GM23338 (cell line): ENCODE results near the gene DLK1. TPM values are rescaled to one million over a fixed set of nuclear protein-coding genes. Genes with fewer than 3 reads are reported as not detected.

ENCODE experiments used
- ATAC-seq: fragments of 200-7000 bp; cut with Tn5 transposase; 3 replicates; pipeline ENCODE4 v1.9.1; 2020
- DNase-seq: peaks from one replicate; pipeline ENCODE4 v3.0.0-alpha.2; 2015; ENCODE audit warnings: low spot score
- H2AFZ ChIP-seq: fragments of 200-600 bp; sonication (generic); 2 replicates; pipeline ENCODE4 v1.8.0; 2016; ENCODE audit warnings: antibody characterized with exemption, mild to moderate bottlenecking, moderate library complexity
- H3F3A ChIP-seq: fragments of 200-600 bp; sonication (generic); replicated peaks from 2 replicates; pipeline ENCODE4 v1.8.0; 2017; ENCODE audit warnings: antibody characterized with exemption, mixed run types, low read depth
- H3K27ac ChIP-seq: fragments of 200-600 bp; sonication (generic); 2 replicates; pipeline ENCODE4 v1.6.1; 2016; ENCODE audit warnings: low read depth
- H3K27me3 ChIP-seq: fragments of 200-600 bp; sonication (generic); 2 replicates; pipeline ENCODE4 v1.8.0; 2016; ENCODE audit warnings: mild to moderate bottlenecking, mixed run types, moderate library complexity; ENCODE audit not compliant: insufficient read depth
- H3K36me3 ChIP-seq: fragments of 200-600 bp; sonication (generic); 2 replicates; pipeline ENCODE4 v1.8.0; 2016; ENCODE audit warnings: mild to moderate bottlenecking; ENCODE audit not compliant: insufficient read depth
- H3K4me1 ChIP-seq: fragments of 200-600 bp; sonication (generic); 2 replicates; pipeline ENCODE4 v1.8.0; 2016; ENCODE audit warnings: mild to moderate bottlenecking, moderate library complexity; ENCODE audit not compliant: insufficient read depth
- H3K4me2 ChIP-seq: fragments of 200-600 bp; sonication (generic); 2 replicates; pipeline ENCODE4 v1.7.1; 2017; ENCODE audit warnings: mixed run types
- H3K4me3 ChIP-seq: fragments of 200-600 bp; sonication (generic); 2 replicates; pipeline ENCODE4 v1.6.1; 2016; ENCODE audit warnings: mixed run types
- H3K79me2 ChIP-seq: fragments of 200-600 bp; sonication (generic); replicated peaks from 2 replicates; pipeline ENCODE4 v1.8.0; 2017; ENCODE audit warnings: mild to moderate bottlenecking; ENCODE audit not compliant: insufficient read depth
- H3K9me2 ChIP-seq: fragments of 200-600 bp; sonication (generic); 2 replicates; pipeline ENCODE4 v1.8.0; 2017; ENCODE audit not compliant: insufficient read depth
- H4K20me1 ChIP-seq: fragments of 200-600 bp; sonication (generic); replicated peaks from 2 replicates; pipeline ENCODE4 v1.8.0; 2017; ENCODE audit warnings: mild to moderate bottlenecking; ENCODE audit not compliant: insufficient read depth
- H3K27ac Mint-ChIP-seq: 2 replicates; pipeline ENCODE4 v1.8.0; 2020; ENCODE audit warnings: inconsistent platforms, mild to moderate bottlenecking, moderate library complexity, mixed read lengths
- H3K27me3 Mint-ChIP-seq: 3 replicates; pipeline ENCODE4 v1.8.0; 2022; ENCODE audit warnings: low read depth, mild to moderate bottlenecking, moderate library complexity, mixed read lengths, inconsistent platforms; ENCODE audit not compliant: insufficient read depth, poor library complexity
- H3K36me3 Mint-ChIP-seq: 3 replicates; pipeline ENCODE4 v1.8.0; 2021; ENCODE audit warnings: low read depth, mild to moderate bottlenecking, inconsistent platforms, moderate library complexity, mixed read lengths
- H3K4me1 Mint-ChIP-seq: 3 replicates; pipeline ENCODE4 v1.8.0; 2020; ENCODE audit warnings: mild to moderate bottlenecking, inconsistent platforms, mixed read lengths
- H3K4me3 Mint-ChIP-seq: 3 replicates; pipeline ENCODE4 v1.8.0; 2021; ENCODE audit warnings: moderate library complexity, mild to moderate bottlenecking, inconsistent platforms, mixed read lengths
- H3K9me3 Mint-ChIP-seq: 3 replicates; pipeline ENCODE4 v1.8.0; 2020; ENCODE audit warnings: moderate library complexity, mild to moderate bottlenecking, inconsistent platforms, mixed read lengths
- CREB1 ChIP-seq: fragments of 250-450 bp; sonication (Bioruptor Pico); IDR thresholded peaks from 2 replicates; pipeline ENCODE4 v1.5.0; 2020; ENCODE audit warnings: low read depth, mild to moderate bottlenecking, moderate library complexity
- ETS1 ChIP-seq: IDR thresholded peaks from 2 replicates; pipeline ENCODE4 v1.6.1; 2016; ENCODE audit warnings: antibody characterized with exemption
- EZH2 ChIP-seq: fragments of 200-600 bp; sonication (generic); IDR thresholded peaks from one replicate; pipeline ENCODE4 v1.8.0; 2017; ENCODE audit warnings: antibody characterized with exemption, mild to moderate bottlenecking, low read depth; ENCODE audit not compliant: unreplicated experiment
- EZH2phosphoT487 ChIP-seq: fragments of 200-600 bp; sonication (generic); IDR thresholded peaks from one replicate; pipeline ENCODE4 v1.8.1; 2018; ENCODE audit warnings: antibody characterized with exemption; ENCODE audit not compliant: unreplicated experiment
- JUNB ChIP-seq: IDR thresholded peaks from one replicate; pipeline ENCODE4 v1.6.1; 2016; ENCODE audit warnings: antibody characterized with exemption; ENCODE audit not compliant: unreplicated experiment
- NANOG ChIP-seq: IDR thresholded peaks from 2 replicates; pipeline ENCODE4 v1.6.1; 2016; ENCODE audit warnings: antibody characterized with exemption, borderline replicate concordance
- POLR2AphosphoS5 ChIP-seq: IDR thresholded peaks from 2 replicates; pipeline ENCODE4 v1.6.1; 2016; ENCODE audit warnings: antibody characterized with exemption, low read depth
- REST ChIP-seq: IDR thresholded peaks from one replicate; pipeline ENCODE4 v1.6.1; 2018; ENCODE audit warnings: antibody characterized with exemption; ENCODE audit not compliant: unreplicated experiment
- STAT1 ChIP-seq: IDR thresholded peaks from one replicate; pipeline ENCODE4 v1.6.1; 2016; ENCODE audit warnings: antibody characterized with exemption; ENCODE audit not compliant: unreplicated experiment
- ZNF114 ChIP-seq: fragments of 250-450 bp; sonication (Bioruptor Pico); IDR thresholded peaks from 2 replicates; pipeline ENCODE4 v1.5.0; 2020; ENCODE audit warnings: mild to moderate bottlenecking, moderate library complexity
- ZNF331 ChIP-seq: fragments of 250-450 bp; sonication (Bioruptor Pico); IDR thresholded peaks from 2 replicates; pipeline ENCODE4 v1.5.0; 2020; ENCODE audit warnings: low read depth, mild to moderate bottlenecking, moderate library complexity
- polyA plus RNA-seq: library from polyadenylated mRNA; unstranded; fragments of >200 nt; fragmentation: Nextera tagmentation; extraction: Ambion mirVana; gene quantifications from 2 replicates; pipeline ENCODE4 v1.2.1, GENCODE V29; 2016
- total RNA-seq: library from RNA; depleted of rRNA; stranded (reverse); fragments of >200 nt; shearing (Covaris generic); gene quantifications from 2 replicates; pipeline ENCODE4 v1.2.3, GENCODE V29; 2014
- TF ChIP-seq, protein P1 (sequence below): fragments of 250-450 bp; sonication (Bioruptor Pico); IDR thresholded peaks from 2 replicates; pipeline ENCODE4 v1.5.0; 2020; ENCODE audit warnings: mild to moderate bottlenecking, moderate library complexity
- TF ChIP-seq, protein P2 (sequence below), 2 experiments: fragments of 200-600 bp in 1 of 2; sonication (generic) in 1 of 2; conservative IDR thresholded peaks; 2 replicates each; pipeline versions ENCODE4 v1.5.1 to v1.6.1; 2016 to 2017; ENCODE audit warnings: antibody characterized with exemption in 2 of 2, low read depth in 2 of 2, mild to moderate bottlenecking in 2 of 2, moderate library complexity in 1 of 2

The DLK1 gene
- total and polyA plus RNA-seq, 2 experiments from 2014 or later, result 1.1 to 1.2 TPM

DNA sequence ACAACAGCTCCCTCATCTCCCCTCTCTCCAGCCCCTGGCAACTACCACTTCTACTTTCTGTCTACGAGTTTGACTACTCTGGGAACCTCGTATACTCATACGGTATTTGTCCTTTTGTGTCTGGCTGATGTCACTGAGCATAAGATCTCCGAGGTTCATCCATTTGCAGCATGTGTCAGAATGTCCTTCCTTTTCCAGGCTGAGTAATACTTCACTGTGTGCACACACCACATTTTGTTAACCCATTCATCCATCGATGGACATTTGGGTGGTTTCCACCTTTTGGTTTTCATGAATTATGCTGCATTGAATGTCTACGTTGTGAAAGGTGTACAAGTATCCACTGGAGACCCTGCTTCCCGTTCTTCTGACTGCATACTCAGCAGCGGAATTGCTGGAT is 24.1 kb upstream of the DLK1 start:
- DNase-seq (no peak), ATAC-seq (no peak)
- Histone ChIP-seq H3K79me2 (no peaks in the 10 kb centered on the region), H3K4me3 (no peak overlapping the region), H2AFZ (no peak overlapping the region), H3F3A (no peaks in the 10 kb centered on the region), H3K27me3 (no peaks in the 10 kb centered on the region), H3K27ac (no peak overlapping the region), H3K9me2 (no peaks in the 10 kb centered on the region), H3K4me1 (no peaks in the 10 kb centered on the region), H3K4me2 (no peak overlapping the region), H4K20me1 (no peaks in the 10 kb centered on the region), H3K36me3 (no peaks in the 10 kb centered on the region)
- Mint-ChIP-seq H3K9me3 (no peaks in the 10 kb centered on the region; the same call in 2 of the 3 replicates), H3K36me3 (peaks cover 3% of the 10 kb centered on the region; the same call in 1 of the 3 replicates), H3K4me3 (no peak overlapping the region), H3K27ac (no peak overlapping the region), H3K27me3 (peaks cover 15% of the 10 kb centered on the region), H3K4me1 (no peaks in the 10 kb centered on the region; the same call in 2 of the 3 replicates)
- TF ChIP-seq ETS1, result no peak
- TF ChIP-seq EZH2, result no peak
- no peak for TF ChIP-seq STAT1
- TF ChIP-seq, protein P1, sequence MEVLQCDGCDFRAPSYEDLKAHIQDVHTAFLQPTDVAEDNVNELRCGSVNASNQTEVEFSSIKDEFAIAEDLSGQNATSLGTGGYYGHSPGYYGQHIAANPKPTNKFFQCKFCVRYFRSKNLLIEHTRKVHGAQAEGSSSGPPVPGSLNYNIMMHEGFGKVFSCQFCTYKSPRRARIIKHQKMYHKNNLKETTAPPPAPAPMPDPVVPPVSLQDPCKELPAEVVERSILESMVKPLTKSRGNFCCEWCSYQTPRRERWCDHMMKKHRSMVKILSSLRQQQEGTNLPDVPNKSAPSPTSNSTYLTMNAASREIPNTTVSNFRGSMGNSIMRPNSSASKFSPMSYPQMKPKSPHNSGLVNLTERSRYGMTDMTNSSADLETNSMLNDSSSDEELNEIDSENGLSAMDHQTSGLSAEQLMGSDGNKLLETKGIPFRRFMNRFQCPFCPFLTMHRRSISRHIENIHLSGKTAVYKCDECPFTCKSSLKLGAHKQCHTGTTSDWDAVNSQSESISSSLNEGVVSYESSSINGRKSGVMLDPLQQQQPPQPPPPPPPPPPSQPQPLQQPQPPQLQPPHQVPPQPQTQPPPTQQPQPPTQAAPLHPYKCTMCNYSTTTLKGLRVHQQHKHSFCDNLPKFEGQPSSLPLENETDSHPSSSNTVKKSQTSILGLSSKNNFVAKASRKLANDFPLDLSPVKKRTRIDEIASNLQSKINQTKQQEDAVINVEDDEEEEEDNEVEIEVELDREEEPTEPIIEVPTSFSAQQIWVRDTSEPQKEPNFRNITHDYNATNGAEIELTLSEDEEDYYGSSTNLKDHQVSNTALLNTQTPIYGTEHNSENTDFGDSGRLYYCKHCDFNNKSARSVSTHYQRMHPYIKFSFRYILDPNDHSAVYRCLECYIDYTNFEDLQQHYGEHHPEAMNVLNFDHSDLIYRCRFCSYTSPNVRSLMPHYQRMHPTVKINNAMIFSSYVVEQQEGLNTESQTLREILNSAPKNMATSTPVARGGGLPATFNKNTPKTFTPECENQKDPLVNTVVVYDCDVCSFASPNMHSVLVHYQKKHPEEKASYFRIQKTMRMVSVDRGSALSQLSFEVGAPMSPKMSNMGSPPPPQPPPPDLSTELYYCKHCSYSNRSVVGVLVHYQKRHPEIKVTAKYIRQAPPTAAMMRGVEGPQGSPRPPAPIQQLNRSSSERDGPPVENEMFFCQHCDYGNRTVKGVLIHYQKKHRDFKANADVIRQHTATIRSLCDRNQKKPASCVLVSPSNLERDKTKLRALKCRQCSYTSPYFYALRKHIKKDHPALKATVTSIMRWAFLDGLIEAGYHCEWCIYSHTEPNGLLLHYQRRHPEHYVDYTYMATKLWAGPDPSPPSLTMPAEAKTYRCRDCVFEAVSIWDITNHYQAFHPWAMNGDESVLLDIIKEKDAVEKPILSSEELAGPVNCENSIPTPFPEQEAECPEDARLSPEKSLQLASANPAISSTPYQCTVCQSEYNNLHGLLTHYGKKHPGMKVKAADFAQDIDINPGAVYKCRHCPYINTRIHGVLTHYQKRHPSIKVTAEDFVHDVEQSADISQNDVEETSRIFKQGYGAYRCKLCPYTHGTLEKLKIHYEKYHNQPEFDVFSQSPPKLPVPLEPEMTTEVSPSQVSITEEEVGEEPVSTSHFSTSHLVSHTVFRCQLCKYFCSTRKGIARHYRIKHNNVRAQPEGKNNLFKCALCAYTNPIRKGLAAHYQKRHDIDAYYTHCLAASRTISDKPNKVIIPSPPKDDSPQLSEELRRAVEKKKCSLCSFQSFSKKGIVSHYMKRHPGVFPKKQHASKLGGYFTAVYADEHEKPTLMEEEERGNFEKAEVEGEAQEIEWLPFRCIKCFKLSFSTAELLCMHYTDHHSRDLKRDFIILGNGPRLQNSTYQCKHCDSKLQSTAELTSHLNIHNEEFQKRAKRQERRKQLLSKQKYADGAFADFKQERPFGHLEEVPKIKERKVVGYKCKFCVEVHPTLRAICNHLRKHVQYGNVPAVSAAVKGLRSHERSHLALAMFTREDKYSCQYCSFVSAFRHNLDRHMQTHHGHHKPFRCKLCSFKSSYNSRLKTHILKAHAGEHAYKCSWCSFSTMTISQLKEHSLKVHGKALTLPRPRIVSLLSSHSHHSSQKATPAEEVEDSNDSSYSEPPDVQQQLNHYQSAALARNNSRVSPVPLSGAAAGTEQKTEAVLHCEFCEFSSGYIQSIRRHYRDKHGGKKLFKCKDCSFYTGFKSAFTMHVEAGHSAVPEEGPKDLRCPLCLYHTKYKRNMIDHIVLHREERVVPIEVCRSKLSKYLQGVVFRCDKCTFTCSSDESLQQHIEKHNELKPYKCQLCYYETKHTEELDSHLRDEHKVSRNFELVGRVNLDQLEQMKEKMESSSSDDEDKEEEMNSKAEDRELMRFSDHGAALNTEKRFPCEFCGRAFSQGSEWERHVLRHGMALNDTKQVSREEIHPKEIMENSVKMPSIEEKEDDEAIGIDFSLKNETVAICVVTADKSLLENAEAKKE (CRISPR knock-in tag), result no peak
- TF ChIP-seq CREB1 (CRISPR knock-in tag), result no peak
- TF ChIP-seq NANOG, result no peak
- TF ChIP-seq ZNF114 (CRISPR knock-in tag), result no peak
- no peak for TF ChIP-seq POLR2AphosphoS5
- TF ChIP-seq ZNF331 (CRISPR knock-in tag), result no peak
- TF ChIP-seq JUNB, result no peak
- TF ChIP-seq, protein P2, sequence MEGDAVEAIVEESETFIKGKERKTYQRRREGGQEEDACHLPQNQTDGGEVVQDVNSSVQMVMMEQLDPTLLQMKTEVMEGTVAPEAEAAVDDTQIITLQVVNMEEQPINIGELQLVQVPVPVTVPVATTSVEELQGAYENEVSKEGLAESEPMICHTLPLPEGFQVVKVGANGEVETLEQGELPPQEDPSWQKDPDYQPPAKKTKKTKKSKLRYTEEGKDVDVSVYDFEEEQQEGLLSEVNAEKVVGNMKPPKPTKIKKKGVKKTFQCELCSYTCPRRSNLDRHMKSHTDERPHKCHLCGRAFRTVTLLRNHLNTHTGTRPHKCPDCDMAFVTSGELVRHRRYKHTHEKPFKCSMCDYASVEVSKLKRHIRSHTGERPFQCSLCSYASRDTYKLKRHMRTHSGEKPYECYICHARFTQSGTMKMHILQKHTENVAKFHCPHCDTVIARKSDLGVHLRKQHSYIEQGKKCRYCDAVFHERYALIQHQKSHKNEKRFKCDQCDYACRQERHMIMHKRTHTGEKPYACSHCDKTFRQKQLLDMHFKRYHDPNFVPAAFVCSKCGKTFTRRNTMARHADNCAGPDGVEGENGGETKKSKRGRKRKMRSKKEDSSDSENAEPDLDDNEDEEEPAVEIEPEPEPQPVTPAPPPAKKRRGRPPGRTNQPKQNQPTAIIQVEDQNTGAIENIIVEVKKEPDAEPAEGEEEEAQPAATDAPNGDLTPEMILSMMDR (conservative IDR thresholded peaks at IDR 0.05; ENCODE audit: low read depth in 2 of 2), result no peak
- no peak for TF ChIP-seq REST
- no peak for TF ChIP-seq EZH2phosphoT487
